NCI-H2081 (cell line): Measurements from ENCODE around the gene RPL35.

Source experiments
- DNase-seq, 2 experiments: peaks; one replicate each; lab custom pipeline; 2025; lab: John Stamatoyannopoulos, UW

The RPL35 gene

DNA sequence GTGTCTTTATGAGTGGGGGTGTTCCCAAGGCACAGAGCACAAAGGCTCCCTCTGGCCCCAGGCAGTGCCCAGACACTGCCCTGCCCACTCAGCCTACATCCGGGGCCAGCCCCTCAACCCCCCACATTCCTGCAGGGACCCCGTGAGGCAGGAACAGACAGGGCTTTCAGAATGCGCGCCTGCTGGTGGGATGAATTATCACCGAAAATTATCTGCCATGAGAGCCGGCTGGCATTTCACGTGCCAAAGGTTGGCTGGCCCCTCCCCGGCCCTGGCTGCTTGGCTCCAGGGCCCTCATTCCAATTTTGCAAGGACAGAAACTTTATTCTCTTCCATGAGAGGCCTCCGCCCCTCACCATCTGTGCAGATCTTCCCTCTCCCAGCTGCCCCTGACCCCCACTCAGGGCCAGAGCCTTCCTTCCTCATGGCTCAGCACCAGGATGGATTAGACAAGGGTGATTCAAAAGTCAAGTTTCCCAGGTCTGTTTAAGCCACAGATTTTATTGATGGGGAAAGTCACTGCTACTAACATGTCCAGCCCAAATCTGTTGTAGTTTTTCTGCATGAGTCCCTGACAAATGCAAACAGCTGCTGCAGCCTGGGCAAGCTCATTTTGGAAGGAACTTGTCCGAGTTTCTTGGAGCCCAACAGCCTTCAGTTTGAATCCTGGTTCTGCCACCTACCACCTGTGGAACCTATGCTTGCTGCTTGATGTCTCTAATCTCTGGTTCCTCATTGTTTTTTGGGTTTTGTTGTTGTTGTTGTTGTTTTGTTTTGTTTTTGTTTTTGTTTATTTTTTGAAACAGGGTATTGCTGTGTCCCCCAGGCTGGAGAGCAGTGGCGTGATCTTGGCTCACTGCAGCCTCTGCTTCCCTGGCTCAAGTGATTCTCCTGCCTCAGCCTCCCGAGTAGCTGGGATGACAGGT is 40.8 kb downstream of the RPL35 start:
- DNase-seq: no peak

GRCh38 chr9:124818431-124819281 is 43.1 kb downstream of the RPL35 start:
- DNase-seq: no peak

DNA sequence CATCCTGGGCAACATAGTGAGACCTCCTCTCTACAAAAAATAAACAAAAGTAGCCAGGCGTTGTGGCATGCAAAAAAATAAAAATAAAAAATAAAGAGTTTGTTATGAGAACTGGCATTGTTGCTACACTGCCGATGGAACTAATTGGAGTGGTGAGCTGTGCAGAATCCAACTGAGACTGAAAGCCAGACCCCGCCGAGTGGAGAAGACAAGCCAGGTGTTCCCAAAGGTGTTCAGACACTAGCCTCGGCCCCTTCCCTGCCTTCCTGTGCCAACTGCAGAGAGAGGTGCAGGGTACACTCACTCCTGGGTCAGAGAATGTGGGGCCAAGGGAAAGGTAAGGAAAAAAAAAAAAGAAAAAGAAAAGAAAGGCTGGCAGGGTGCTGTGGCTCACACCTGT is 46.2 kb downstream of the RPL35 start:
- DNase-seq: no peak

- no peak for DNase-seq
These were observed 47.6 kb downstream of the RPL35 start for GRCh38 chr9:124814164-124814535.

DNA sequence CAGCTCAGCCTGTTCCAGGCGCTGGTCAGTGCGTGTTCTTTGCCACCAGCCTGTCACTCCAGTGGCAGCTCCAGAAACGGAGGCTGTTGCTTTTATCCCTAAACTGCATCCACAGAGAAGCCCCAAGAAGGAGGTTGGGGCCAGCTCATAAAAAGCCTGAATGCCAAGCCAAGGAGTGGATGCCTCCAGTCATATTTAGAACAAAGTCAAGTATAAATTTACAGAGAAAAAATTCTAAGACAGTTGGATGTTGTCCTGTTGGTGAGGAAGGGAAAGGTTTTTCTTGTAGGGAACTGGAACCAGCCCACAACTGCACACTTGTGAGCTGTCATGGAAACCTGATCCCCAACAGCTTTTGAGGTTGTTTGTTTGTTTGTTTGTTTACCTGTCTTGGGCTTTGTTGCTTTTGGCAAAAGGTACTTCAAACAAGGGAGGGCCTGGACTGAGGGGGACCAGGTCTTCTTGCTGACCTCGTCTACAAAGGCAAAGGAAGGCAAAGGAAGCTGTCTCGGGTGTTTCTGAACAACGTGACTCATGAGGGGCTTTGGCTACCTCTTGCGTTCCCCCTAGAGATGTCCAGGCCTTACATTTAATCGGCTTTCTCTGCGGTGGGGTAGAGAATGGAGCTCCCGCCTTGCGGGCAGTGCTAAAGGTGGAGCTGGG is 48.1 kb downstream of the RPL35 start:
- no peak for DNase-seq

DNA sequence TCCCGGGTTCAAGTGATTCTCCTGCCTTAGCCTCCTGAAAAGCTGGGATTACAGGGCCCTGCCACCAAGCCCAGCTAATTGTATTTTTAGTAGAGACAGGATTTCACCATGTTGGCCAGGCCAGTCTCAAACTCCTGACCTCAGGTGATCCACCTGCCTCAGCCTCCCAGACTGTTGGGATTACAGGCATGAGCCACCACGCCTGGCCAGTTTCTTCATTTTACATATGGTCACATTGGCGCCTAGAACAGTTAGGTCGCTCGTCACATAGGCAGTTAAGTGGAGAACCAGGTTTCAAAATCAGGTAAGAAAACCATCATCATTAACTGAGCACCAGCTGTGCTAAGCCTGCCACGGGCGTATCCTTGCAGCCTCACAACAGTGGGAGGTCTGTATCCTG is 48.7 kb downstream of the RPL35 start:
- DNase-seq: no peak

DNA sequence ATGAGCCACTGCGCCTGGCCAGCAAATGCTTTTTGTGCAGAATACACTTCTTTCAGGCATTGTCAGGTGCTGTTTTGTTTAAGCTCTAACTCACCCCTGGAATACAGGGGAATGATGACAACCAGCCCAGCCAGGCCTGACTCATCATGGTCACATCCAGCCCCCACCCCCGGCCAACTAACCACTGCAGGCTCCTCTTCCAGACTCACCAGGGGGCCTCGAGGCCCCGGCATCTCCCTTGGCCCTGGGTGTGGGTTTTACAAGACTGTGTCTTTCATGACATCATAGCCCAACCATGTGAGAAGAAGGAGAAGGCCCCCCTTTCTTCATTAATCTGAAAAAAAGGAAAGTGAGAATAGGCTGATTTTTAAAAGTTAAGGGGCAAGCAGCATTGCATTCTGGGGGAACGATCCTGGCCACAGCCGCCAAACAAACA is 49.3 kb downstream of the RPL35 start:
- DNase-seq: no peak

GRCh38 chr9:124810663-124811355 is 50.9 kb downstream of the RPL35 start:
- DNase-seq: no peak

GRCh38 chr9:124809741-124810500 is 51.8 kb downstream of the RPL35 start:
- no peak for DNase-seq

DNA sequence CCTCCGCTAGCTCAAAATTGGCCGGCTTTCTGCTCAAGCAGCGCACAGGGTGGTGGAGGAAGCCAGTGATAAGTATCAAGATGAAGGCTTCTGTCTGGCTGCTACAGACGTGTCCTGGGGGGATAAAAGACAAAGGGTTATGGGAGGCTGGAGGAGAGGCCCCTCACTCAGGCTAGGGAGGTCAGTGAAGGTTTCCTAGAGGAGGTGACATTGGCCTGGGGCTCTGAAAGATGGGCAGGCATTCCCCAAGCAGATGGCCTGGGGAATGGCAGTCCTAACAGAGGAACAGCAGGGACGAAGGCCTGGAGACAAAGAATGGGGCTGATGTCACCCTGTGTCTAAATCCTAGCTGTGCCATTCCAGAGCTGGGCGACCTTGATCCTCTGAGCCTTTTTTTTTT is 52.5 kb downstream of the RPL35 start:
- DNase-seq: no peak

GRCh38 chr9:124808246-124808956 is 53.4 kb downstream of the RPL35 start:
- no peak for DNase-seq
